Activated naive CD8-positive, alpha-beta T cell treated with anti-CD3 and anti-CD28 coated beads, Interleukin-2, amount 10 ng/mL, durations not matched to agents 7 days and 5 days (primary cell): ENCODE data around the gene ADPRS. TPM values are rescaled to one million over a fixed set of nuclear protein-coding genes. Genes with fewer than 3 reads are reported as not detected.

Source experiments
- ATAC-seq: fragments of 150-1000 bp; cut with Tn5 transposase; one replicate; pipeline ENCODE4 v1.10.0; 2021; ENCODE audit warnings: low read depth, moderate library complexity
- POLR2A ChIA-PET: fragments of 350-600 bp; sonication (Branson Sonifier 250); formaldehyde crosslinking; loops from one replicate; lab custom pipeline; 2021; ENCODE audit warnings: antibody characterized with exemption; lab: Charles Lee
- DNase-seq: peaks from one replicate; pipeline ENCODE4 v3.0.0; 2021
- H3K27ac Mint-ChIP-seq: one replicate; pipeline ENCODE4 v1.8.0; 2022; ENCODE audit warnings: mild to moderate bottlenecking, mixed read lengths
- H3K27me3 Mint-ChIP-seq: one replicate; pipeline ENCODE4 v1.8.0; 2022; ENCODE audit warnings: mild to moderate bottlenecking, moderate library complexity, mixed read lengths
- H3K36me3 Mint-ChIP-seq: one replicate; pipeline ENCODE4 v1.8.0; 2021; ENCODE audit warnings: mild to moderate bottlenecking, mixed read lengths
- H3K4me1 Mint-ChIP-seq: one replicate; pipeline ENCODE4 v1.8.0; 2021; ENCODE audit warnings: mixed read lengths
- H3K4me3 Mint-ChIP-seq: one replicate; pipeline ENCODE4 v1.8.0; 2022; ENCODE audit warnings: mild to moderate bottlenecking, moderate library complexity, mixed read lengths
- H3K9me3 Mint-ChIP-seq: one replicate; pipeline ENCODE4 v1.8.0; 2021; ENCODE audit warnings: mixed read lengths
- total RNA-seq, 2 experiments: library from RNA; stranded (reverse); gene quantifications; one replicate each; pipeline ENCODE4 v1.2.3, GENCODE V29; 2021

The ADPRS gene
- total RNA-seq, 2 experiments from 2014 or later: 30.7 to 32.7 TPM

GRCh38 chr1:36083635-36084496 lies 4.8 kb upstream of the ADPRS start, which contains the start of gene TEKT2:
TSS of gene TEKT2 (plus strand) at chr1:36084094. CDS start at chr1:36084922, 828 bp downstream.
- peaks cover 1% of the 10 kb centered on the region for H3K4me1 Mint-ChIP-seq
- no peaks in the 10 kb centered on the region for H3K36me3 Mint-ChIP-seq
- ATAC-seq (no peak), DNase-seq (peak; percentile 45)
- no peak within 1 kb of the TSS for H3K27ac Mint-ChIP-seq
- peaks cover 40% of the 10 kb centered on the region for H3K27me3 Mint-ChIP-seq
- H3K9me3 Mint-ChIP-seq: no peaks in the 10 kb centered on the region
- POLR2A ChIA-PET: no interaction called here
- peak within 1 kb of the TSS; percentile 39 for H3K4me3 Mint-ChIP-seq

- no peak overlapping the region for H3K27ac Mint-ChIP-seq
- H3K9me3 Mint-ChIP-seq: no peaks in the 10 kb centered on the region
- DNase-seq: no peak
- POLR2A ChIA-PET: no interaction called here
- no peak for ATAC-seq
- H3K4me1 Mint-ChIP-seq: peaks cover 4% of the 10 kb centered on the region
- peaks cover 2% of the 10 kb centered on the region for H3K36me3 Mint-ChIP-seq
- H3K4me3 Mint-ChIP-seq: peak overlapping the region; percentile 30
- H3K27me3 Mint-ChIP-seq: peaks cover 36% of the 10 kb centered on the region
These were observed 4.1 kb upstream of the ADPRS start for GRCh38 chr1:36084497-36085115.

- POLR2A ChIA-PET: interaction anchor here (0.6 to 1.1 kb wide), 2 partner anchors 154 to 205 kb away, joined by 3 to 4 read pairs; partner anchors contain the start of gene AGO3
- no peak overlapping the region for H3K4me3 Mint-ChIP-seq
- peaks cover 8% of the 10 kb centered on the region for H3K4me1 Mint-ChIP-seq
- DNase-seq (no peak), ATAC-seq (no peak)
- no peaks in the 10 kb centered on the region for H3K9me3 Mint-ChIP-seq
- no peak overlapping the region for H3K27ac Mint-ChIP-seq
- H3K36me3 Mint-ChIP-seq: peaks cover 6% of the 10 kb centered on the region
- H3K27me3 Mint-ChIP-seq: peaks cover 35% of the 10 kb centered on the region
These were observed 3.6 kb upstream of the ADPRS start for GRCh38 chr1:36085126-36085525.

GRCh38 chr1:36085686-36086526 lies 2.8 kb upstream of the ADPRS start:
- Mint-ChIP-seq H3K4me1 (peaks cover 9% of the 10 kb centered on the region), H3K4me3 (no peak overlapping the region), H3K36me3 (peaks cover 6% of the 10 kb centered on the region), H3K27ac (no peak overlapping the region), H3K9me3 (no peaks in the 10 kb centered on the region), H3K27me3 (peaks cover 29% of the 10 kb centered on the region)
- no peak for DNase-seq
- POLR2A ChIA-PET: interaction anchor here (0.5 to 1.1 kb wide), 3 partner anchors 142 to 206 kb away, joined by 3 to 4 read pairs (median 3); partner anchors contain the start of gene AGO3
- no peak for ATAC-seq

GRCh38 chr1:36086529-36087232 lies 2.0 kb upstream of the ADPRS start:
- DNase-seq (no peak), ATAC-seq (no peak)
- H3K4me1 Mint-ChIP-seq: peaks cover 9% of the 10 kb centered on the region
- H3K27me3 Mint-ChIP-seq: peaks cover 27% of the 10 kb centered on the region
- POLR2A ChIA-PET: interaction anchor here (0.5 to 0.8 kb wide), 2 partner anchors 137 to 143 kb away, joined by 3 read pairs; partner anchors contain the start of gene THRAP3
- peaks cover 6% of the 10 kb centered on the region for H3K36me3 Mint-ChIP-seq
- no peaks in the 10 kb centered on the region for H3K9me3 Mint-ChIP-seq
- peak overlapping the region; percentile 21 for H3K4me3 Mint-ChIP-seq
- H3K27ac Mint-ChIP-seq: peak overlapping the region; percentile 8

- ATAC-seq: no peak
These were observed 1.2 kb upstream of the ADPRS start for GRCh38 chr1:36087233-36088123.

GRCh38 chr1:36088265-36088576 lies 471 bp upstream of the ADPRS start:
- POLR2A ChIA-PET: no interaction called here
- Mint-ChIP-seq H3K9me3 (no peaks in the 10 kb centered on the region), H3K27me3 (peaks cover 16% of the 10 kb centered on the region), H3K4me3 (peak overlapping the region; percentile 87), H3K4me1 (peaks cover 10% of the 10 kb centered on the region), H3K36me3 (peaks cover 8% of the 10 kb centered on the region), H3K27ac (peak overlapping the region; percentile 86)
- ATAC-seq (no peak), DNase-seq (no peak)

More at GRCh38 chr1:36087233-36088123, 1.2 kb upstream of the ADPRS start:
- Mint-ChIP-seq H3K27me3 (peaks cover 19% of the 10 kb centered on the region), H3K27ac (peak overlapping the region; percentile 8), H3K9me3 (no peaks in the 10 kb centered on the region), H3K4me3 (peak overlapping the region; percentile 21), H3K4me1 (peaks cover 10% of the 10 kb centered on the region), H3K36me3 (peaks cover 6% of the 10 kb centered on the region)
- POLR2A ChIA-PET: interaction anchor here (0.8 kb wide), 1 partner anchor 137 kb away, joined by 3 read pairs; the partner anchor contains the start of gene THRAP3
- DNase-seq: no peak

- H3K9me3 Mint-ChIP-seq: no peaks in the 10 kb centered on the region
- peak overlapping the region; percentile 87 for H3K4me3 Mint-ChIP-seq
- POLR2A ChIA-PET: interaction anchor here (1.5 kb wide), 1 partner anchor 67 kb away, joined by 3 read pairs; no protein-coding TSS in a partner anchor
- H3K27me3 Mint-ChIP-seq: peaks cover 9% of the 10 kb centered on the region
- peak overlapping the region; percentile 86 for H3K27ac Mint-ChIP-seq
- ATAC-seq (no peak), DNase-seq (peak; percentile 37)
- peaks cover 10% of the 10 kb centered on the region for H3K4me1 Mint-ChIP-seq
- peaks cover 10% of the 10 kb centered on the region for H3K36me3 Mint-ChIP-seq
These were observed 865 bp downstream of the ADPRS start for GRCh38 chr1:36089393-36090121.

GRCh38 chr1:36091141-36091540 lies 2.4 kb downstream of the ADPRS start:
- DNase-seq (no peak), ATAC-seq (no peak)
- no peaks in the 10 kb centered on the region for H3K27me3 Mint-ChIP-seq
- POLR2A ChIA-PET: interaction anchor here (1.0 to 1.5 kb wide), 2 partner anchors 10 to 66 kb away, joined by 3 to 7 read pairs; no protein-coding TSS in a partner anchor
- no peak overlapping the region for H3K4me3 Mint-ChIP-seq
- H3K9me3 Mint-ChIP-seq: no peaks in the 10 kb centered on the region
- H3K27ac Mint-ChIP-seq: no peak overlapping the region
- peaks cover 10% of the 10 kb centered on the region for H3K4me1 Mint-ChIP-seq
- peaks cover 10% of the 10 kb centered on the region for H3K36me3 Mint-ChIP-seq

GRCh38 chr1:36091698-36092097 lies 3.0 kb downstream of the ADPRS start:
- Mint-ChIP-seq H3K4me3 (no peak overlapping the region), H3K36me3 (peaks cover 10% of the 10 kb centered on the region), H3K27ac (no peak overlapping the region), H3K9me3 (no peaks in the 10 kb centered on the region), H3K27me3 (no peaks in the 10 kb centered on the region), H3K4me1 (peaks cover 10% of the 10 kb centered on the region)
- no peak for ATAC-seq
- DNase-seq: no peak
- POLR2A ChIA-PET: no interaction called here

GRCh38 chr1:36092166-36092797 lies 3.6 kb downstream of the ADPRS start:
- ATAC-seq: no peak
- POLR2A ChIA-PET: no interaction called here

More at GRCh38 chr1:36092166-36092797, 3.6 kb downstream of the ADPRS start:
- Mint-ChIP-seq H3K4me3 (no peak overlapping the region), H3K36me3 (peaks cover 10% of the 10 kb centered on the region), H3K4me1 (peaks cover 10% of the 10 kb centered on the region), H3K9me3 (no peaks in the 10 kb centered on the region), H3K27me3 (no peaks in the 10 kb centered on the region), H3K27ac (peak overlapping the region; percentile 30)
- DNase-seq: no peak
